GM12801 (cell line): ENCODE measurements around the gene DDX49.

Source experiments
- CTCF ChIP-seq: IDR thresholded peaks from one replicate; pipeline ENCODE4 v1.5.1; 2011; ENCODE audit warnings: control low read depth; ENCODE audit not compliant: insufficient read length; ENCODE audit errors: extremely low read depth

Gene DDX49

GRCh38 chr19:18919086-18919899, at the start of gene DDX49, which contains the start of gene COPE:
DDX49 (plus strand) TSS chr19:18919715; CDS start chr19:18919742, 27 bp downstream.
COPE (minus strand) TSS chr19:18919387; CDS start chr19:18919348, 39 bp downstream.
- TF ChIP-seq CTCF: no peak

- no peak for TF ChIP-seq CTCF
Measured at GRCh38 chr19:18869781-18870530, 49.6 kb upstream of the DDX49 start.

GRCh38 chr19:18870531-18871172, 48.9 kb upstream of the DDX49 start:
- TF ChIP-seq CTCF: no peak

- TF ChIP-seq CTCF: no peak
Measured at GRCh38 chr19:18871543-18871942, 48.0 kb upstream of the DDX49 start.

- TF ChIP-seq CTCF: no peak
Measured at GRCh38 chr19:18875726-18876125, 43.8 kb upstream of the DDX49 start.

GRCh38 chr19:18876865-18877264, 42.6 kb upstream of the DDX49 start:
- TF ChIP-seq CTCF: no peak
